ENCODE measurements around the gene PIK3R3. TPM values are rescaled to one million over a fixed set of nuclear protein-coding genes. Genes with fewer than 3 reads are reported as not detected.

PIK3R3 gene
- polyA plus RNA-seq, 1 donor (not counting 4 experiments of a cell fraction or from before 2014, with no cell fraction given): 11.9 TPM

GRCh38 chr1:46158312-46159281, 26.2 kb upstream of the PIK3R3 start:
- Histone ChIP-seq H2AFZ (ENCODE audit: control insufficient read depth, low read length) (no peak overlapping the region), H4K20me1 (ENCODE audit: control insufficient read depth, extremely low read depth, insufficient read depth, low read length) (no peaks in the 10 kb centered on the region), H3K4me3 (ENCODE audit: control insufficient read depth in 2 of 3, extremely low read depth in 1 of 3, insufficient read depth in 2 of 3, low read depth in 1 of 3, low read length in 3 of 3) (no peak overlapping the region), H3K4me2 (ENCODE audit: control insufficient read depth, extremely low read depth, insufficient read depth, low read depth, low read length) (no peak overlapping the region), H3K27me3 (ENCODE audit: control insufficient read depth, extremely low read depth, insufficient read depth, low read length) (no peaks in the 10 kb centered on the region), H3K4me1 (ENCODE audit: control insufficient read depth, extremely low read depth, insufficient read depth, low read length) (no peaks in the 10 kb centered on the region), H3K9me3 (ENCODE audit: control insufficient read depth, low read depth, low read length) (no peaks in the 10 kb centered on the region), H3K27ac (ENCODE audit: control insufficient read depth, insufficient read depth, low read length) (no peak overlapping the region), H3K36me3 (ENCODE audit: control insufficient read depth in 2 of 2, extremely low read depth in 1 of 2, insufficient read depth in 2 of 2, low read length in 2 of 2) (no peaks in the 10 kb centered on the region), H3K9me1 (ENCODE audit: control insufficient read depth, extremely low read depth, insufficient read depth, low read length) (no peaks in the 10 kb centered on the region), H3K9ac (ENCODE audit: control insufficient read depth, extremely low read depth, insufficient read depth, low read length) (no peak overlapping the region), H3K79me2 (ENCODE audit: control insufficient read depth, insufficient read depth, low read length) (no peaks in the 10 kb centered on the region)
- TF ChIP-seq EZH2 (IDR thresholded peaks at IDR 0.05; ENCODE audit: low read length): no peak
- TF ChIP-seq CTCF (optimal IDR thresholded peaks at IDR 0.05 in 1 of 3, IDR thresholded peaks at IDR 0.05 in 1 of 3, conservative IDR thresholded peaks at IDR 0.05 in 1 of 3; ENCODE audit: extremely low read depth in 1 of 3, insufficient read depth in 2 of 3, low read length in 3 of 3): no peak
- FAIRE-seq (no peak), DNase-seq (ENCODE audit: low read depth, low spot score) (no peak)
- dilution Hi-C loops (cut with MboI; ENCODE audit: extremely low pct_ligation_motif_present, low sequenced_read_pairs): no loop called here

GRCh38 chr1:46157916-46158311, 25.5 kb upstream of the PIK3R3 start:
- DNase-seq (ENCODE audit: low read depth, low spot score) (no peak), FAIRE-seq (no peak)
- no peak overlapping the region for H3K4me2 ChIP-seq (ENCODE audit: control insufficient read depth, extremely low read depth, insufficient read depth, low read depth, low read length)
- no peaks in the 10 kb centered on the region for H4K20me1 ChIP-seq (ENCODE audit: control insufficient read depth, extremely low read depth, insufficient read depth, low read length)
- H3K36me3 ChIP-seq (ENCODE audit: control insufficient read depth in 2 of 2, extremely low read depth in 1 of 2, insufficient read depth in 2 of 2, low read length in 2 of 2): no peaks in the 10 kb centered on the region
- no peaks in the 10 kb centered on the region for H3K27me3 ChIP-seq (ENCODE audit: control insufficient read depth, extremely low read depth, insufficient read depth, low read length)
- H2AFZ ChIP-seq (ENCODE audit: control insufficient read depth, low read length): no peak overlapping the region
- no peak overlapping the region for H3K9ac ChIP-seq (ENCODE audit: control insufficient read depth, extremely low read depth, insufficient read depth, low read length)
- TF ChIP-seq EZH2 (IDR thresholded peaks at IDR 0.05; ENCODE audit: low read length): no peak
- TF ChIP-seq CTCF (optimal IDR thresholded peaks at IDR 0.05 in 1 of 3, IDR thresholded peaks at IDR 0.05 in 1 of 3, conservative IDR thresholded peaks at IDR 0.05 in 1 of 3; ENCODE audit: extremely low read depth in 1 of 3, insufficient read depth in 2 of 3, low read length in 3 of 3): no peak
- H3K79me2 ChIP-seq (ENCODE audit: control insufficient read depth, insufficient read depth, low read length): no peaks in the 10 kb centered on the region
- no peak overlapping the region for H3K4me3 ChIP-seq (ENCODE audit: control insufficient read depth in 2 of 3, extremely low read depth in 1 of 3, insufficient read depth in 2 of 3, low read depth in 1 of 3, low read length in 3 of 3)
- no peaks in the 10 kb centered on the region for H3K9me3 ChIP-seq (ENCODE audit: control insufficient read depth, low read depth, low read length)
- no peaks in the 10 kb centered on the region for H3K9me1 ChIP-seq (ENCODE audit: control insufficient read depth, extremely low read depth, insufficient read depth, low read length)
- no peak overlapping the region for H3K27ac ChIP-seq (ENCODE audit: control insufficient read depth, insufficient read depth, low read length)
- dilution Hi-C loops (cut with MboI; ENCODE audit: extremely low pct_ligation_motif_present, low sequenced_read_pairs): no loop called here
- H3K4me1 ChIP-seq (ENCODE audit: control insufficient read depth, extremely low read depth, insufficient read depth, low read length): no peaks in the 10 kb centered on the region

Data from keratinocyte (primary cell).